ENCODE data around the gene LDB3. TPM values are rescaled to one million over a fixed set of nuclear protein-coding genes. Genes with fewer than 3 reads are reported as not detected.

LDB3 gene
- total and polyA plus RNA-seq, 9 of the 15 experiments (the other 6 are each of a cell fraction or from before 2014, with no cell fraction given): 0.03 TPM; not detected in 8

DNA sequence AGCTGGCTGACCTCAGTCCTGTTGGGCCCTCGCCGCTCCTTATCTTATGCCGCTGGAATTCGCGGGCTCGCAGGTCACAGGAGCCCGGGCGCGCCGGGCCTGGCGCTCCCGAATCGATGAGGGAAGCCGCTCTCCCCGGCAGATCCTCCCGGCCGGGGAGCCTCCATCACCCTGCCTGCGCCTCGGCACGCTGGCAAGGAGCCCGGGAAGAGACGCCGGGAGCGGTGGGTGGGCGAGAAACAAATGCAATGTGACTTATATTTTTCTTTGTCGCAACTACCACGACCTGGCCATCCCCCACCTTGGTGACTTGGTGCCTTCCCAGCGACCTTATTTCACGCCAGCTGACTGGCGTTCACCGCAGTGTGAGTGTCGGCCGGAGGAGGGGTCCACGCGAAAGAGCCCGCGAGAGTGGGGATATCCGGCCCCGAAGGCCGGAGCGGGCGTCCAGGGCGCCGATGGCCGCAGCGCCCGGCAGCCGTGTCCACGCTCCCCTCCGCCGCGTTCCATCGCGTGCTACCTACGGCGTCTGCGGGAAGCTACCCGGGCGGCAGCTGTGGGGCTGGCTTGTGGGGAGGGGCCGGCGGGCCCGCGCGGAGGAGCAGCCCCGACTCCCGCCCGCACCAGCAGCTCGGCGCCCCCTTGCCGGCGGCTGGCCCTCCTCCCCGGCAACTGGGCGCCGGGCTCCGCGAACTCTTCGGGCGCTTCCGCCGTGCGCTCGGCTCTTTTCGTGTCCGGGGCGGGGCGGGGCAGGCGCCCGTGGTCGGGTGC is 87.6 kb downstream of the LDB3 start (continued):
- TF ChIP-seq PCBP1 (IDR thresholded peaks at IDR 0.05; ENCODE audit: low read depth, low read length, poor library complexity, severe bottlenecking) (no peak), ZFP30 (CRISPR knock-in tag; IDR thresholded peaks at IDR 0.05; ENCODE audit: borderline replicate concordance) (no peak), NR2C2 (CRISPR knock-in tag; IDR thresholded peaks at IDR 0.05) (no peak; the same call in 1 of the 2 replicates), NR2C2 (tag; IDR thresholded peaks at IDR 0.05) (peak; percentile 74; the same call in 1 of the 2 replicates), CAMTA2 (CRISPR knock-in tag; conservative IDR thresholded peaks at IDR 0.05) (no peak), TCF3 (CRISPR knock-in tag; IDR thresholded peaks at IDR 0.05) (no peak), RHOXF2B (CRISPR knock-in tag; conservative IDR thresholded peaks at IDR 0.05) (no peak), SRSF1 (IDR thresholded peaks at IDR 0.05; ENCODE audit: low read depth, low read length) (no peak), BDP1 (IDR thresholded peaks at IDR 0.05; ENCODE audit: insufficient read depth, insufficient read length) (no peak), ZNF324 (CRISPR knock-in tag; IDR thresholded peaks at IDR 0.05) (no peak), MCM5 (IDR thresholded peaks at IDR 0.05; ENCODE audit: low read depth) (no peak), ZBTB7A (IDR thresholded peaks at IDR 0.05; ENCODE audit: borderline replicate concordance, control insufficient read depth, low read depth, low read length) (peak; percentile 83; the same call in 1 of the 2 replicates)
- TF ChIP-seq, protein P1, sequence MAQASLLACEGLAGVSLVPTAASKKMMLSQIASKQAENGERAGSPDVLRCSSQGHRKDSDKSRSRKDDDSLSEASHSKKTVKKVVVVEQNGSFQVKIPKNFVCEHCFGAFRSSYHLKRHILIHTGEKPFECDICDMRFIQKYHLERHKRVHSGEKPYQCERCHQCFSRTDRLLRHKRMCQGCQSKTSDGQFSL (CRISPR knock-in tag; IDR thresholded peaks at IDR 0.05): no peak
- TF ChIP-seq, protein P1 (tag; IDR thresholded peaks at IDR 0.05): no peak
- TF ChIP-seq, protein P2, sequence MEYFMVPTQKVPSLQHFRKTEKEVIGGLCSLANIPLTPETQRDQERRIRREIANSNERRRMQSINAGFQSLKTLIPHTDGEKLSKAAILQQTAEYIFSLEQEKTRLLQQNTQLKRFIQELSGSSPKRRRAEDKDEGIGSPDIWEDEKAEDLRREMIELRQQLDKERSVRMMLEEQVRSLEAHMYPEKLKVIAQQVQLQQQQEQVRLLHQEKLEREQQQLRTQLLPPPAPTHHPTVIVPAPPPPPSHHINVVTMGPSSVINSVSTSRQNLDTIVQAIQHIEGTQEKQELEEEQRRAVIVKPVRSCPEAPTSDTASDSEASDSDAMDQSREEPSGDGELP (CRISPR knock-in tag; IDR thresholded peaks at IDR 0.05; ENCODE audit: borderline replicate concordance): peak; percentile 86
